H54 (cell line): ENCODE results near the gene GPATCH8.
"Not testable (repeated sequence)": the region's sequence is repeated elsewhere in the genome, so short reads cannot be mapped to it uniquely, and the experiment has no call there.

Source experiments
- DNase-seq: peaks from one replicate; pipeline ENCODE4 v3.0.0; 2011; ENCODE audit warnings: low spot score, mixed read lengths; ENCODE audit not compliant: insufficient read length
- FAIRE-seq: peaks from 3 replicates; lab custom pipeline; 2011; peaks lifted over from hg19 to GRCh38; lab: Jason Lieb, UNC
- POLR2A ChIP-seq: IDR thresholded peaks from 2 replicates; pipeline ENCODE4 v1.6.1; 2011; ENCODE audit warnings: low read depth, mild to moderate bottlenecking, low read length

The GPATCH8 gene

GRCh38 chr17:44402564-44403172, 100.5 kb downstream of the GPATCH8 start:
- TF ChIP-seq POLR2A: no peak
- DNase-seq (no peak), FAIRE-seq (no peak)

GRCh38 chr17:44400226-44400847, 102.9 kb downstream of the GPATCH8 start:
- FAIRE-seq (no peak), DNase-seq (no peak)
- no peak for TF ChIP-seq POLR2A

GRCh38 chr17:44398692-44399691, 104.2 kb downstream of the GPATCH8 start:
- no peak for TF ChIP-seq POLR2A
- DNase-seq (no peak), FAIRE-seq (no peak)

GRCh38 chr17:44397479-44398440, 105.4 kb downstream of the GPATCH8 start:
- no peak for DNase-seq
- TF ChIP-seq POLR2A: no peak
- no peak for FAIRE-seq

- no peak for TF ChIP-seq POLR2A
- DNase-seq (no peak), FAIRE-seq (no peak)
Measured at GRCh38 chr17:44396946-44397345, 106.3 kb downstream of the GPATCH8 start.

GRCh38 chr17:44394833-44395232, 108.4 kb downstream of the GPATCH8 start:
- DNase-seq (no peak), FAIRE-seq (no peak)
- TF ChIP-seq POLR2A: no peak

- not testable (repeated sequence) for DNase-seq, FAIRE-seq
Measured at GRCh38 chr17:44394112-44394511, 109.1 kb downstream of the GPATCH8 start.

GRCh38 chr17:44390250-44390870, 112.8 kb downstream of the GPATCH8 start:
- no peak for TF ChIP-seq POLR2A
- DNase-seq: no peak
- no peak for FAIRE-seq

- FAIRE-seq: no peak
- no peak for TF ChIP-seq POLR2A
- no peak for DNase-seq
Measured at GRCh38 chr17:44389723-44390202, 113.4 kb downstream of the GPATCH8 start.

GRCh38 chr17:44389281-44389680, 113.9 kb downstream of the GPATCH8 start, which contains the start of gene ITGA2B:
Gene ITGA2B, minus strand, starts transcription at chr17:44389649. Its CDS starts 176 bp downstream, at chr17:44389473.
- no peak for FAIRE-seq
- no peak for TF ChIP-seq POLR2A
- DNase-seq: no peak

GRCh38 chr17:44387804-44388203, 115.4 kb downstream of the GPATCH8 start:
- FAIRE-seq (no peak), DNase-seq (no peak)
- no peak for TF ChIP-seq POLR2A

- DNase-seq (no peak), FAIRE-seq (no peak)
- no peak for TF ChIP-seq POLR2A
Measured at GRCh38 chr17:44386182-44386525, 117.1 kb downstream of the GPATCH8 start.
